GM23248 (cell line): Measurements from ENCODE around the gene PTHLH. TPM values are rescaled to one million over a fixed set of nuclear protein-coding genes. Genes with fewer than 3 reads are reported as not detected.

ENCODE experiments used
- DNase-seq: peaks from one replicate; pipeline ENCODE4 v3.0.0-alpha.2; 2015
- H2AFZ ChIP-seq: fragments of 200-600 bp; sonication (generic); 2 replicates; pipeline ENCODE4 v1.6.1; 2016; ENCODE audit warnings: antibody characterized with exemption
- H3F3A ChIP-seq: fragments of 200-600 bp; sonication (generic); 2 replicates; pipeline ENCODE4 v1.6.1; 2016; ENCODE audit warnings: mild to moderate bottlenecking, antibody characterized with exemption, mixed run types; ENCODE audit not compliant: insufficient read depth
- H3K27ac ChIP-seq: fragments of 200-600 bp; sonication (generic); 2 replicates; pipeline ENCODE4 v1.5.1; 2016; ENCODE audit warnings: mild to moderate bottlenecking
- H3K27me3 ChIP-seq: fragments of 200-600 bp; sonication (generic); replicated peaks from 2 replicates; pipeline ENCODE4 v1.6.1; 2016; ENCODE audit warnings: mild to moderate bottlenecking; ENCODE audit not compliant: insufficient read depth
- H3K36me3 ChIP-seq: fragments of 200-600 bp; sonication (generic); 2 replicates; pipeline ENCODE4 v1.6.1; 2016; ENCODE audit warnings: low read depth, mild to moderate bottlenecking
- H3K4me1 ChIP-seq: fragments of 200-600 bp; sonication (generic); 2 replicates; pipeline ENCODE4 v1.6.1; 2016; ENCODE audit warnings: mild to moderate bottlenecking; ENCODE audit not compliant: insufficient read depth
- H3K4me2 ChIP-seq: fragments of 200-600 bp; sonication (generic); one replicate; pipeline ENCODE4 v1.6.1; 2016; ENCODE audit warnings: mild to moderate bottlenecking; ENCODE audit not compliant: unreplicated experiment
- H3K4me3 ChIP-seq: fragments of 200-600 bp; sonication (generic); 2 replicates; pipeline ENCODE4 v1.5.1; 2016; ENCODE audit warnings: mild to moderate bottlenecking
- H3K79me2 ChIP-seq: fragments of 200-600 bp; sonication (generic); 2 replicates; pipeline ENCODE4 v1.6.1; 2016; ENCODE audit warnings: mild to moderate bottlenecking; ENCODE audit not compliant: insufficient read depth
- H3K9ac ChIP-seq: fragments of 200-600 bp; sonication (generic); 2 replicates; pipeline ENCODE4 v1.6.1; 2016; ENCODE audit warnings: mild to moderate bottlenecking
- H3K9me2 ChIP-seq: fragments of 200-600 bp; sonication (generic); 2 replicates; pipeline ENCODE4 v1.6.1; 2016; ENCODE audit warnings: mixed run types, mild to moderate bottlenecking, moderate library complexity; ENCODE audit not compliant: insufficient read depth
- H3K9me3 ChIP-seq: fragments of 200-600 bp; sonication (generic); one replicate; pipeline ENCODE4 v1.6.1; 2017; ENCODE audit warnings: low read depth
- H4K20me1 ChIP-seq: fragments of 200-600 bp; sonication (generic); 2 replicates; pipeline ENCODE4 v1.6.0; 2016; ENCODE audit not compliant: insufficient read depth
- EZH2 ChIP-seq: fragments of 200-600 bp; sonication (generic); IDR thresholded peaks from 2 replicates; pipeline ENCODE4 v1.6.1; 2018; ENCODE audit warnings: antibody characterized with exemption, mild to moderate bottlenecking; ENCODE audit not compliant: insufficient read depth, poor library complexity, severe bottlenecking
- EZH2phosphoT487 ChIP-seq: fragments of 200-600 bp; sonication (generic); IDR thresholded peaks from 2 replicates; pipeline ENCODE4 v1.6.1; 2018; ENCODE audit warnings: antibody characterized with exemption, moderate library complexity, mild to moderate bottlenecking, low read depth; ENCODE audit not compliant: insufficient read depth
- WGBS, 2 experiments: methylation state at CpG; one replicate each; pipeline ENCODE4 v1.1.6; 2015 to 2017; ENCODE audit warnings: low lambda C conversion rate in 2 of 2, low coverage in 1 of 2; ENCODE audit errors: missing lambda C conversion rate in 2 of 2; 5-methylcytosine and 5-hydroxymethylcytosine counted together
- in situ Hi-C: fragments of 300-500 bp; cut with MboI; formaldehyde crosslinking; loops from 2 replicates; pipeline ENCODE4 v1.15.0; 2020
- polyA plus RNA-seq: library from polyadenylated mRNA; unstranded; fragments of >200 nt; fragmentation: Nextera tagmentation; extraction: Ambion mirVana; gene quantifications from 2 replicates; pipeline ENCODE4 v1.2.1, GENCODE V29; 2016
- total RNA-seq: library from RNA; depleted of rRNA; stranded (reverse); fragments of >200 nt; shearing (Covaris generic); gene quantifications from 2 replicates; pipeline ENCODE4 v1.2.3, GENCODE V29; 2014

PTHLH gene
- total and polyA plus RNA-seq, 2 experiments from 2014 or later: 4.7 to 6.4 TPM

- Histone ChIP-seq H3K79me2 (no peaks in the 10 kb centered on the region), H3K4me2 (no peak overlapping the region), H3F3A (peaks cover 12% of the 10 kb centered on the region; the same call in 1 of the 2 replicates), H2AFZ (no peak overlapping the region), H3K36me3 (no peaks in the 10 kb centered on the region), H3K9ac (no peak overlapping the region), H3K9me3 (no peaks in the 10 kb centered on the region), H3K27ac (no peak overlapping the region), H3K4me1 (peaks cover 6% of the 10 kb centered on the region), H3K27me3 (no peaks in the 10 kb centered on the region), H3K4me3 (no peak overlapping the region), H4K20me1 (no peaks in the 10 kb centered on the region), H3K9me2 (no peaks in the 10 kb centered on the region)
- 77 to 86% methylated on average over 3 of the region's 3 CpGs for WGBS, 2 experiments
- no peak for DNase-seq
- in situ Hi-C loops: loop anchor here (25.0 kb wide), 2 partner anchors 166 to 991 kb away; no protein-coding TSS in a partner anchor
- TF ChIP-seq EZH2 (no peak), EZH2phosphoT487 (no peak)
Observed at GRCh38 chr12:27996761-27997160, 24.2 kb upstream of the PTHLH start.

GRCh38 chr12:27995406-27995805 lies 22.9 kb upstream of the PTHLH start:
- 93 to 100% methylated on average over 1 of the region's 1 CpG for WGBS, 2 experiments
- Histone ChIP-seq H3K27ac (no peak overlapping the region), H3K9me3 (no peaks in the 10 kb centered on the region), H3K9me2 (no peaks in the 10 kb centered on the region), H3K79me2 (no peaks in the 10 kb centered on the region), H3K36me3 (no peaks in the 10 kb centered on the region), H2AFZ (no peak overlapping the region), H3K4me3 (no peak overlapping the region), H4K20me1 (no peaks in the 10 kb centered on the region), H3K9ac (no peak overlapping the region), H3K4me1 (peaks cover 6% of the 10 kb centered on the region), H3K27me3 (no peaks in the 10 kb centered on the region), H3K4me2 (no peak overlapping the region), H3F3A (peaks cover 12% of the 10 kb centered on the region; the same call in 1 of the 2 replicates)
- no peak for DNase-seq
- TF ChIP-seq EZH2phosphoT487 (no peak), EZH2 (no peak)
- in situ Hi-C loops: loop anchor here (25.0 kb wide), 2 partner anchors 167 to 992 kb away; no protein-coding TSS in a partner anchor

GRCh38 chr12:27988594-27989233 lies 16.2 kb upstream of the PTHLH start:
- Histone ChIP-seq H2AFZ (no peak overlapping the region), H3K79me2 (no peaks in the 10 kb centered on the region), H3K27me3 (no peaks in the 10 kb centered on the region), H3K4me2 (no peak overlapping the region), H3K4me1 (peaks cover 14% of the 10 kb centered on the region), H3K4me3 (no peak overlapping the region), H3K36me3 (no peaks in the 10 kb centered on the region), H3F3A (peaks cover 11% of the 10 kb centered on the region), H4K20me1 (no peaks in the 10 kb centered on the region), H3K9me3 (no peaks in the 10 kb centered on the region), H3K27ac (no peak overlapping the region), H3K9me2 (no peaks in the 10 kb centered on the region), H3K9ac (no peak overlapping the region)
- no peak for DNase-seq
- TF ChIP-seq EZH2phosphoT487 (no peak), EZH2 (no peak)
- 87 to 94% methylated on average over 2 of the region's 2 CpGs for WGBS, 2 experiments
- in situ Hi-C loops: loop anchor here (25.0 kb wide), 2 partner anchors 174 to 999 kb away; no protein-coding TSS in a partner anchor

GRCh38 chr12:27987331-27987730 lies 14.8 kb upstream of the PTHLH start:
- Histone ChIP-seq H3K4me2 (no peak overlapping the region), H2AFZ (no peak overlapping the region), H3K9me3 (no peaks in the 10 kb centered on the region), H3K4me3 (no peak overlapping the region), H3K27me3 (no peaks in the 10 kb centered on the region), H3K79me2 (no peaks in the 10 kb centered on the region), H3K4me1 (peaks cover 25% of the 10 kb centered on the region), H3K27ac (no peak overlapping the region), H3K9me2 (no peaks in the 10 kb centered on the region), H4K20me1 (no peaks in the 10 kb centered on the region), H3F3A (peaks cover 25% of the 10 kb centered on the region), H3K36me3 (no peaks in the 10 kb centered on the region), H3K9ac (no peak overlapping the region)
- TF ChIP-seq EZH2 (no peak), EZH2phosphoT487 (no peak)
- 79 to 81% methylated on average over 5 of the region's 5 CpGs for WGBS, 2 experiments
- DNase-seq: no peak
- in situ Hi-C loops: loop anchor here (25.0 kb wide), 2 partner anchors 175 to 1000 kb away; no protein-coding TSS in a partner anchor
